Esophagus muscularis mucosa (tissue), 2 donors: ENCODE measurements around the gene NEDD8.

Experiments
- POLR2A ChIP-seq: fragments of 450-650 bp; IDR thresholded peaks from one replicate; pipeline ENCODE4 v1.6.1; 2017; ENCODE audit warnings: antibody characterized with exemption, moderate library complexity, mild to moderate bottlenecking, low read depth
- POLR2AphosphoS5 ChIP-seq, 2 donors: sonication (generic); formaldehyde crosslinking; IDR thresholded peaks; one replicate each; pipeline ENCODE4 v1.6.1; 2017; ENCODE audit warnings: antibody characterized with exemption in 2 of 2

GRCh38 chr14:24176599-24176998 lies 55.6 kb downstream of the NEDD8 start:
- no peak for TF ChIP-seq POLR2A
- no peak for TF ChIP-seq POLR2AphosphoS5 (IDR thresholded peaks at IDR 0.05)
